ENCODE measurements around the gene OBSCN. TPM values are rescaled to one million over a fixed set of nuclear protein-coding genes. Genes with fewer than 3 reads are reported as not detected.
A peak's percentile ranks its signal among the peaks of the same experiment; 100 is the strongest.

OBSCN gene
- total and polyA plus RNA-seq, 12 donors: 176 to 639 (median 407) TPM

DNA sequence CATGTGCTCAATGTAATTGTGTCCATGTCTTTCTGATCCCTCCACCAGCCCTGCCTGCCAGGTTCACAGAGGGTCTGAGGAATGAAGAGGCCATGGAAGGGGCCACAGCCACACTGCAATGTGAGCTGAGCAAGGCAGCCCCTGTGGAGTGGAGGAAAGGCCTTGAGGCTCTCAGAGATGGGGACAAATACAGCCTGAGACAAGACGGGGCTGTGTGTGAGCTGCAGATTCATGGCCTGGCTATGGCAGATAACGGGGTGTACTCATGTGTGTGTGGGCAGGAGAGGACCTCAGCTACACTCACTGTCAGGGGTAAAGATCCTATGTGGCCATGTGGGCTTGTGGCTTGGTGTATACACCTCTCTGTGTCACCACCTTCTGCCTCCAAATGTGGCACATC lies 91.4 kb downstream of the OBSCN start:
- TF ChIP-seq CTCF (IDR thresholded peaks at IDR 0.05): no peak
- peaks cover 0 to 5% (median 0%) of the 10 kb centered on the region in 9 donors for H3K4me1 ChIP-seq
- H3K27me3 ChIP-seq: no peaks in the 10 kb centered on the region
- 94 to 95% methylated on average over 2 of the region's 2 CpGs for WGBS, 2 donors
- no peak overlapping the region for H3K4me3 ChIP-seq
- peaks cover 0 to 100% (median 23%) of the 10 kb centered on the region in 9 donors for H3K36me3 ChIP-seq
- intact Hi-C loops (cut with DNase I): no loop called here
- DNase-seq: no peak
- no peak overlapping the region for H3K27ac ChIP-seq
- no peak for ATAC-seq
- peaks cover 0 to 28% (median 16%) of the 10 kb centered on the region in 11 donors for H3K9me3 ChIP-seq

DNA sequence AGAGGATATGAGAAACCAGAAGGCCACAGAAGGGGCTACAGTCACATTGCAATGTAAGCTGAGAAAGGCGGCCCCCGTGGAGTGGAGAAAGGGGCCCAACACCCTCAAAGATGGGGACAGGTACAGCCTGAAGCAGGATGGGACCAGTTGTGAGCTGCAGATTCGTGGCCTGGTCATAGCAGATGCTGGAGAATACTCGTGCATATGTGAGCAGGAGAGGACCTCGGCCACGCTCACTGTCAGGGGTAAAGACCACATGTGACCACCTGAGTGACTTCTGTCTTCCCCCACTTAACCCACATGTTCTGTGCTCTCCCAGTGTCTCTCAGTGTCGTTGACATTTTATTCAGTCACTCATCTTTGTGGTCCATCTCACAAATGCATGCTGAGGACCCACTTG lies 92.1 kb downstream of the OBSCN start:
- no peak for TF ChIP-seq CTCF (IDR thresholded peaks at IDR 0.05)
- Histone ChIP-seq H3K27ac (no peak overlapping the region), H3K4me1 (peaks cover 0 to 5% (median 0%) of the 10 kb centered on the region in 9 donors), H3K9me3 (peaks cover 0 to 28% (median 16%) of the 10 kb centered on the region in 11 donors), H3K27me3 (no peaks in the 10 kb centered on the region), H3K4me3 (no peak overlapping the region), H3K36me3 (peaks cover 0 to 100% (median 17%) of the 10 kb centered on the region in 9 donors)
- DNase-seq (no peak), ATAC-seq (no peak)
- 87 to 89% methylated on average over 7 of the region's 7 CpGs for WGBS, 2 donors
- intact Hi-C loops (cut with DNase I): no loop called here

- Histone ChIP-seq H3K27me3 (no peaks in the 10 kb centered on the region), H3K36me3 (peaks cover 0 to 92% (median 15%) of the 10 kb centered on the region in 9 donors), H3K9me3 (peaks cover 0 to 28% (median 16%) of the 10 kb centered on the region in 11 donors), H3K4me3 (no peak overlapping the region), H3K27ac (no peak overlapping the region), H3K4me1 (peaks cover 0 to 5% (median 0%) of the 10 kb centered on the region in 9 donors)
- no peak for TF ChIP-seq CTCF (IDR thresholded peaks at IDR 0.05)
- DNase-seq (no peak), ATAC-seq (no peak)
- WGBS, 2 donors: 93 to 96% methylated on average over 4 of the region's 4 CpGs
- intact Hi-C loops (cut with DNase I): no loop called here
Measured at GRCh38 chr1:228302086-228302485, 94.2 kb downstream of the OBSCN start.

DNA sequence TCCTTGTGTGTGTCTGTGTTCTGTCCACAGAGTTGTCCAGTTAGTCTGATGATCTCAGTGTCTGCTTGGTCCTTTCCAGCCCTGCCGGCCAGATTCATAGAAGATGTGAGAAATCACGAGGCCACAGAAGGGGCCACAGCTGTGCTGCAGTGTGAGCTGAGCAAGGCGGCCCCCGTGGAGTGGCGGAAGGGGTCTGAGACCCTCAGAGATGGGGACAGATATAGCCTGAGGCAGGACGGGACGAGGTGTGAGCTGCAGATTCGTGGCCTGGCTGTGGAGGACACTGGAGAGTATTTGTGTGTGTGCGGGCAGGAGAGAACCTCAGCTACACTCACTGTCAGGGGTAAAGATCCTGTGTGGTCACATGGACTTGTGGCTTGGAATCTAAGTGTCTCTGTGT lies 95.8 kb downstream of the OBSCN start:
- peaks cover 0 to 85% (median 15%) of the 10 kb centered on the region in 9 donors for H3K36me3 ChIP-seq
- peak in 1 of 2 donors; percentile 4 for DNase-seq
- no peaks in the 10 kb centered on the region for H3K4me1 ChIP-seq
- no peaks in the 10 kb centered on the region for H3K27me3 ChIP-seq
- H3K4me3 ChIP-seq: no peak overlapping the region
- H3K9me3 ChIP-seq: peaks cover 0 to 28% (median 16%) of the 10 kb centered on the region in 11 donors
- TF ChIP-seq CTCF (IDR thresholded peaks at IDR 0.05): no peak
- intact Hi-C loops (cut with DNase I): no loop called here
- ATAC-seq: no peak
- no peak overlapping the region for H3K27ac ChIP-seq
- 89 to 91% methylated on average over 9 of the region's 9 CpGs for WGBS, 2 donors
